H1 (cell line): ENCODE data around the gene ARHGAP15. TPM values are rescaled to one million over a fixed set of nuclear protein-coding genes. Genes with fewer than 3 reads are reported as not detected.

Experiments used
- CTCF ChIA-PET: fragments of 300-600 bp; sonication (Branson Sonifier 250); formaldehyde crosslinking; loops from one replicate; lab custom pipeline; 2021; ENCODE audit not compliant: partially characterized antibody; lab: Charles Lee
- POLR2A ChIA-PET: fragments of 300-600 bp; sonication (Branson Sonifier 250); formaldehyde crosslinking; loops from one replicate; lab custom pipeline; 2021; ENCODE audit warnings: inconsistent platforms; ENCODE audit not compliant: partially characterized antibody; lab: Charles Lee
- DNase-seq, 2 experiments: peaks; one replicate each; pipeline versions ENCODE4 v3.0.0 to v3.0.0-alpha.2; 2010 to 2022; ENCODE audit warnings: low spot score in 2 of 2, low read depth in 1 of 2, mixed read lengths in 1 of 2
- FAIRE-seq: peaks from 2 replicates; lab custom pipeline; 2011; peaks lifted over from hg19 to GRCh38; lab: Jason Lieb, UNC
- H2AFZ ChIP-seq: 2 replicates; pipeline ENCODE4 v1.8.1; 2012; ENCODE audit warnings: low read length, inconsistent platforms
- H2AK5ac ChIP-seq: 2 replicates; pipeline ENCODE4 v1.6.1; 2013; ENCODE audit warnings: low read depth, low read length
- H2BK120ac ChIP-seq: replicated peaks from 2 replicates; pipeline ENCODE3; 2013; ENCODE audit warnings: low read depth, low read length, inconsistent platforms
- H2BK12ac ChIP-seq: 2 replicates; pipeline ENCODE4 v1.6.1; 2013; ENCODE audit warnings: low read depth, low read length
- H2BK15ac ChIP-seq: 2 replicates; pipeline ENCODE4 v1.6.1; 2013; ENCODE audit warnings: low read length
- H2BK20ac ChIP-seq: 2 replicates; pipeline ENCODE4 v1.6.1; 2013; ENCODE audit warnings: low read length
- H2BK5ac ChIP-seq: 2 replicates; pipeline ENCODE4 v1.6.1; 2013; ENCODE audit warnings: low read depth, low read length
- H3K14ac ChIP-seq: 2 replicates; pipeline ENCODE4 v1.6.1; 2013; ENCODE audit warnings: inconsistent platforms; ENCODE audit not compliant: insufficient read length
- H3K18ac ChIP-seq: 2 replicates; pipeline ENCODE4 v1.6.1; 2013; ENCODE audit warnings: low read length; ENCODE audit errors: extremely low read depth
- H3K23ac ChIP-seq: 2 replicates; pipeline ENCODE4 v1.6.1; 2013; ENCODE audit warnings: inconsistent platforms; ENCODE audit not compliant: insufficient read length
- H3K23me2 ChIP-seq: 2 replicates; pipeline ENCODE4 v1.6.1; 2013; ENCODE audit warnings: low read depth, low read length
- H3K27ac ChIP-seq: 2 replicates; pipeline ENCODE4 v1.6.1; 2011; ENCODE audit warnings: low read depth, low read length, inconsistent platforms
- H3K27me3 ChIP-seq, 4 experiments: replicated peaks in 1 of 4; 1 replicate in 1 of 4; 2 replicates in 3 of 4; pipeline versions ENCODE4 v1.6.1 to v1.8.1; 2011 to 2013; ENCODE audit warnings: low read length in 3 of 4, mild to moderate bottlenecking in 3 of 4, inconsistent platforms in 2 of 4, mixed read lengths in 2 of 4, moderate library complexity in 1 of 4; ENCODE audit not compliant: control insufficient read depth in 3 of 4, insufficient read depth in 3 of 4; ENCODE audit errors: extremely low read depth in 1 of 4
- H3K36me3 ChIP-seq, 4 experiments: 2 replicates each; pipeline versions ENCODE4 v1.6.1 to v1.8.1; 2011 to 2013; ENCODE audit warnings: mild to moderate bottlenecking in 4 of 4, low read length in 3 of 4, moderate library complexity in 2 of 4, control low read depth in 1 of 4, inconsistent platforms in 1 of 4; ENCODE audit not compliant: insufficient read depth in 4 of 4, control insufficient read depth in 2 of 4
- H3K4ac ChIP-seq: replicated peaks from 2 replicates; pipeline ENCODE3; 2013; ENCODE audit warnings: low read length, low read depth, mixed read lengths, inconsistent platforms; ENCODE audit not compliant: insufficient read length
- H3K4me1 ChIP-seq, 4 experiments: replicated peaks in 1 of 4; 1 replicate in 1 of 4; 2 replicates in 3 of 4; pipeline versions ENCODE4 v1.6.1 to v1.8.1; 2011 to 2013; ENCODE audit warnings: low read length in 3 of 4, inconsistent platforms in 2 of 4, mixed read lengths in 1 of 4; ENCODE audit not compliant: insufficient read depth in 4 of 4, control insufficient read depth in 3 of 4
- H3K4me2 ChIP-seq, 2 experiments: 2 replicates each; pipeline versions ENCODE4 v1.6.1 to v1.8.1; 2011 to 2013; ENCODE audit warnings: low read depth in 2 of 2, low read length in 2 of 2, control low read depth in 1 of 2, inconsistent platforms in 1 of 2, mild to moderate bottlenecking in 1 of 2; ENCODE audit not compliant: insufficient read depth in 1 of 2
- H3K4me3 ChIP-seq, 4 experiments: fragments of 200-600, 300-600 bp in 1 of 4; sonication (generic), shearing (Covaris generic), sonication (Bioruptor Twin) in 1 of 4; 2 replicates each; pipeline versions ENCODE4 v1.5.1 to v1.8.1; 2011 to 2016; ENCODE audit warnings: low read length in 4 of 4, low read depth in 3 of 4, control low read depth in 2 of 4, inconsistent platforms in 2 of 4, mild to moderate bottlenecking in 2 of 4, mixed read lengths in 1 of 4, moderate library complexity in 1 of 4; ENCODE audit not compliant: insufficient read depth in 2 of 4; ENCODE audit errors: extremely low read depth in 1 of 4
- H3K56ac ChIP-seq: replicated peaks from 2 replicates; pipeline ENCODE3; 2013; ENCODE audit warnings: low read depth, mild to moderate bottlenecking, mixed read lengths, low read length, inconsistent platforms; ENCODE audit not compliant: insufficient read length
- H3K79me1 ChIP-seq: 2 replicates; pipeline ENCODE4 v1.6.1; 2013; ENCODE audit warnings: low read depth, low read length, control low read depth
- H3K79me2 ChIP-seq, 2 experiments: 2 replicates each; pipeline versions ENCODE4 v1.6.1 to v1.8.1; 2012 to 2013; ENCODE audit warnings: low read length in 2 of 2, mild to moderate bottlenecking in 2 of 2, inconsistent platforms in 1 of 2; ENCODE audit not compliant: insufficient read depth in 2 of 2, control insufficient read depth in 1 of 2
- H3K9ac ChIP-seq, 4 experiments: replicated peaks in 1 of 4; 1 replicate in 1 of 4; 2 replicates in 3 of 4; pipeline versions ENCODE4 v1.6.1 to v1.8.1; 2011 to 2013; ENCODE audit warnings: low read depth in 3 of 4, low read length in 3 of 4, control low read depth in 2 of 4, mild to moderate bottlenecking in 2 of 4, moderate library complexity in 2 of 4, inconsistent platforms in 1 of 4; ENCODE audit errors: extremely low read depth in 1 of 4
- H3K9me3 ChIP-seq, 2 experiments: 2 replicates each; pipeline versions ENCODE4 v1.6.1 to v1.8.1; 2012 to 2013; ENCODE audit warnings: mild to moderate bottlenecking in 2 of 2, moderate library complexity in 2 of 2, control low read depth in 1 of 2, inconsistent platforms in 1 of 2, low read depth in 1 of 2, low read length in 1 of 2, mixed read lengths in 1 of 2; ENCODE audit not compliant: insufficient read depth in 2 of 2
- H4K20me1 ChIP-seq, 2 experiments: replicated peaks in 1 of 2; 2 replicates each; pipeline versions ENCODE3 to v1.8.1; 2011 to 2013; ENCODE audit warnings: inconsistent platforms in 2 of 2, low read length in 2 of 2, mild to moderate bottlenecking in 1 of 2; ENCODE audit not compliant: insufficient read depth in 2 of 2, control insufficient read depth in 1 of 2
- H4K5ac ChIP-seq: 2 replicates; pipeline ENCODE4 v1.6.1; 2013; ENCODE audit warnings: low read length, low read depth, mixed read lengths, inconsistent platforms; ENCODE audit not compliant: insufficient read length
- H4K8ac ChIP-seq: 2 replicates; pipeline ENCODE4 v1.8.0; 2013; ENCODE audit warnings: mild to moderate bottlenecking, moderate library complexity, low read length, inconsistent platforms; ENCODE audit not compliant: insufficient read depth; ENCODE audit errors: extremely low read depth
- H4K91ac ChIP-seq: replicated peaks from 2 replicates; pipeline ENCODE3; 2013; ENCODE audit warnings: low read length, mixed read lengths, inconsistent platforms; ENCODE audit not compliant: insufficient read length
- ASH2L ChIP-seq: fragments of 200-600, 300-600 bp; sonication (generic); IDR thresholded peaks from one replicate; pipeline ENCODE4 v1.7.1; 2017; ENCODE audit warnings: low read length
- BCL11A ChIP-seq, 2 experiments: IDR thresholded peaks; one replicate each; pipeline ENCODE4 v1.6.1; 2011; ENCODE audit warnings: low read depth in 2 of 2, low read length in 2 of 2, mild to moderate bottlenecking in 2 of 2
- BRCA1 ChIP-seq: IDR thresholded peaks from 2 replicates; pipeline ENCODE4 v1.6.1; 2012; ENCODE audit warnings: low read depth, low read length, improper control_type of control experiment
- CBX8 ChIP-seq: fragments of 300-800, 300-1000 bp; sonication (generic); IDR thresholded peaks from 2 replicates; pipeline ENCODE4 v1.7.1; 2016; ENCODE audit warnings: low read depth, low read length, borderline replicate concordance
- CREB1 ChIP-seq: IDR thresholded peaks from 2 replicates; pipeline ENCODE4 v1.6.1; 2012; ENCODE audit warnings: inconsistent platforms
- EP300 ChIP-seq, 2 experiments: IDR thresholded peaks; 1 replicate in 1 of 2; 2 replicates in 1 of 2; pipeline ENCODE4 v1.6.1; 2011 to 2012; ENCODE audit warnings: low read depth in 2 of 2, low read length in 2 of 2, mild to moderate bottlenecking in 2 of 2, borderline replicate concordance in 1 of 2, inconsistent platforms in 1 of 2, moderate library complexity in 1 of 2
- FOSL1 ChIP-seq: IDR thresholded peaks from 2 replicates; pipeline ENCODE4 v1.6.1; 2011; ENCODE audit warnings: mild to moderate bottlenecking, low read depth, low read length, moderate library complexity; ENCODE audit not compliant: insufficient read depth
- GABPA ChIP-seq: IDR thresholded peaks from 2 replicates; pipeline ENCODE4 v1.6.1; 2011; ENCODE audit warnings: mild to moderate bottlenecking, low read length, moderate library complexity, borderline replicate concordance; ENCODE audit not compliant: insufficient read depth
- HDAC6 ChIP-seq: IDR thresholded peaks from one replicate; pipeline ENCODE4 v1.7.1; 2012; ENCODE audit warnings: low read depth, mild to moderate bottlenecking, inconsistent platforms, low read length, moderate library complexity
- KDM1A ChIP-seq: fragments of 200-600, 300-600 bp; sonication (generic); IDR thresholded peaks from 2 replicates; pipeline ENCODE4 v1.7.1; 2016; ENCODE audit warnings: mild to moderate bottlenecking, low read length, borderline replicate concordance
- MAFK ChIP-seq: IDR thresholded peaks from 2 replicates; pipeline ENCODE4 v1.6.1; 2012; ENCODE audit warnings: low read depth, mild to moderate bottlenecking, improper control_type of control experiment, low read length
- NANOG ChIP-seq: IDR thresholded peaks from 2 replicates; pipeline ENCODE4 v1.6.1; 2011; ENCODE audit warnings: low read length, low read depth, mild to moderate bottlenecking, inconsistent platforms; ENCODE audit not compliant: insufficient read depth, poor library complexity, severe bottlenecking
- SAP30 ChIP-seq: fragments of 300-600 bp; sonication (generic); IDR thresholded peaks from 2 replicates; pipeline ENCODE4 v1.7.1; 2012; ENCODE audit warnings: low read length, moderate library complexity, mild to moderate bottlenecking, inconsistent platforms; ENCODE audit not compliant: insufficient read depth, insufficient replicate concordance
- SP1 ChIP-seq: IDR thresholded peaks from 2 replicates; pipeline ENCODE4 v1.6.1; 2011; ENCODE audit warnings: low read depth, low read length
- WGBS, 2 experiments: shearing (Covaris generic) in 1 of 2; methylation state at CpG; one replicate each; pipeline versions ENCODE4 v1.1.6 to v1.1.7; 2013 to 2015; ENCODE audit warnings: low lambda C conversion rate in 2 of 2, mixed read lengths in 2 of 2, inconsistent platforms in 1 of 2, low coverage in 1 of 2, missing lambda C conversion rate in 1 of 2; ENCODE audit not compliant: insufficient replicate concordance in 2 of 2, insufficient coverage in 1 of 2, insufficient read length in 1 of 2; ENCODE audit errors: extremely low coverage in 1 of 2, missing lambda C conversion rate in 1 of 2; 5-methylcytosine and 5-hydroxymethylcytosine counted together
- polyA plus RNA-seq, 7 experiments: library from polyadenylated mRNA; depleted of rRNA in 3 of 7; stranded (reverse) in 5 of 7; unstranded in 2 of 7; fragments of >200 nt in 5 of 7; fragments of 200-250 nt in 2 of 7; gene quantifications; 1 replicate in 5 of 7; 2 replicates in 1 of 7; 4 replicates in 1 of 7; pipeline versions ENCODE4 v1.2.1 to v1.2.3, GENCODE V29; 2011 to 2013; ENCODE audit warnings: missing spikeins in 2 of 7, mixed read lengths in 2 of 7
- total RNA-seq: library from RNA; stranded (reverse); fragmentation: NEBNext Ultra II Directional; extraction: Animal tissue kit (Norgen Biotek cat#: 25700); gene quantifications from 2 replicates; pipeline ENCODE4 v1.2.1, GENCODE V29; 2021
- TF ChIP-seq, protein P1 (sequence below): IDR thresholded peaks from 2 replicates; pipeline ENCODE4 v1.6.1; 2012; ENCODE audit warnings: inconsistent platforms

The ARHGAP15 gene
- total and polyA plus RNA-seq, 2 of the 8 experiments (the other 6 are each of a cell fraction or from before 2014, with no cell fraction given) = not detected

DNA sequence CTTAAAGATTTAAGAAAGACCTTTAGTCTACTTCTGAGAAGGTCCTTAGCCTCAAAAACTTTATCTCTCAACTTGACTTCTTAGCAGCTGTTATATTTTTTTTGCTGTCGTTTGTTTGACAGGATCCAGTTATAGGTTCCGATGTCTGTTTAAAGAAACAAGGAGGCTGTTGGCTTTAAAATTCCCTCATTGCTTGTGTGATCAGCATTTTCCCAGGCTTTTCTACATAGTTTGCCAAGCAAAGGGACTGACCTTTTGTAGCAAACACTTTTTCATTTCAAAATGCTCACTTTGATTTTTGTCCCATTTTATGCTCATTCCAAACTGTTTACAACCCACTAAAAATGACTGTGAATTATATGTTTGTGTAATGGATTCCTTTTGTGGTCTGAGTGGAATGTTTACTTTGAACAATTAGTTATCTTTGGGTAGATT is 394.9 kb downstream of the ARHGAP15 start:
- Histone ChIP-seq H3K56ac (no peak overlapping the region), H4K8ac (no peak overlapping the region), H2AK5ac (no peak overlapping the region), H3K4me1 (0 out of 7 replicates have a peak, but pooled peaks cover 0 to 2% (median 0%) of the 10 kb centered on the region in 4 experiments), H2BK5ac (no peak overlapping the region), H3K9ac (no peak overlapping the region), H4K91ac (no peak overlapping the region), H3K4ac (no peak overlapping the region), H3K4me3 (no peak overlapping the region), H3K23me2 (no peaks in the 10 kb centered on the region), H3K79me2 (no peaks in the 10 kb centered on the region), H2BK20ac (no peak overlapping the region), H2BK120ac (no peak overlapping the region), H4K5ac (no peak overlapping the region), H4K20me1 (no peaks in the 10 kb centered on the region), H2BK15ac (no peak overlapping the region), H3K23ac (no peak overlapping the region), H2AFZ (no peak overlapping the region), H3K27me3 (no peaks in the 10 kb centered on the region), H2BK12ac (no peak overlapping the region), H3K27ac (no peak overlapping the region), H3K36me3 (no peaks in the 10 kb centered on the region), H3K79me1 (no peaks in the 10 kb centered on the region), H3K14ac (no peak overlapping the region), H3K18ac (no peak overlapping the region), H3K4me2 (no peak overlapping the region), H3K9me3 (no peaks in the 10 kb centered on the region)
- POLR2A ChIA-PET = no interaction called here
- 86% methylated on average over 2 of the region's 2 CpGs; no CpG with 5 or more reads in 1 of the 2 experiments for WGBS, 2 experiments
- DNase-seq (no peak), FAIRE-seq (no peak)
- CTCF ChIA-PET = no interaction called here
- TF ChIP-seq SP1 (no peak), BCL11A (IDR thresholded peaks at IDR 0.05; ENCODE audit: low read depth in 2 of 2, low read length in 2 of 2) (no peak), NANOG (no peak), ASH2L (no peak), FOSL1 (no peak), HDAC6 (no peak), CBX8 (no peak), SAP30 (no peak), MAFK (no peak), GABPA (no peak), CREB1 (no peak), BRCA1 (no peak), EP300 (IDR thresholded peaks at IDR 0.05; ENCODE audit: borderline replicate concordance in 1 of 2, low read depth in 2 of 2, low read length in 2 of 2) (no peak), KDM1A (no peak)
- TF ChIP-seq, protein P1, sequence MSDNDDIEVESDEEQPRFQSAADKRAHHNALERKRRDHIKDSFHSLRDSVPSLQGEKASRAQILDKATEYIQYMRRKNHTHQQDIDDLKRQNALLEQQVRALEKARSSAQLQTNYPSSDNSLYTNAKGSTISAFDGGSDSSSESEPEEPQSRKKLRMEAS = no peak
